ENCODE results near the gene SNAPC1. TPM values are rescaled to one million over a fixed set of nuclear protein-coding genes. Genes with fewer than 3 reads are reported as not detected.
A peak's percentile ranks its signal among the peaks of the same experiment; 100 is the strongest.

SNAPC1 gene
- total RNA-seq, 1 experiment from 2014 or later, result 11.6 TPM

- H3K4me3 ChIP-seq (ENCODE audit: insufficient read depth, low read depth, low read length), result peak within 1 kb of the TSS; percentile 65
- peaks cover 39% of the 10 kb centered on the region for H3K27me3 ChIP-seq (ENCODE audit: control insufficient read depth, insufficient read depth, low read length)
- peak; percentile 86 for DNase-seq
Measured at GRCh38 chr14:61812347-61813095, 50.3 kb downstream of the SNAPC1 start, which contains the start of gene SYT16. TSS of gene SYT16 (plus strand) at chr14:61812703.

GRCh38 chr14:61813096-61813606 is 50.9 kb downstream of the SNAPC1 start:
- peak; percentile 64 for DNase-seq
- no peaks in the 10 kb centered on the region for H3K36me3 ChIP-seq (replicated peaks; ENCODE audit: control insufficient read depth, insufficient read depth, low read length)
- peaks cover 39% of the 10 kb centered on the region for H3K27me3 ChIP-seq (ENCODE audit: control insufficient read depth, insufficient read depth, low read length)
- peak overlapping the region; percentile 65 for H3K4me3 ChIP-seq (ENCODE audit: insufficient read depth, low read depth, low read length)

More at GRCh38 chr14:61812347-61813095, 50.3 kb downstream of the SNAPC1 start, which contains the start of gene SYT16:
- no peaks in the 10 kb centered on the region for H3K36me3 ChIP-seq (replicated peaks; ENCODE audit: control insufficient read depth, insufficient read depth, low read length)

GRCh38 chr14:61822458-61822857 is 60.2 kb downstream of the SNAPC1 start:
- no peak for DNase-seq

GRCh38 chr14:61832783-61833182 is 70.6 kb downstream of the SNAPC1 start:
- no peak overlapping the region for H3K4me3 ChIP-seq (ENCODE audit: insufficient read depth, low read depth, low read length)
- no peaks in the 10 kb centered on the region for H3K36me3 ChIP-seq (replicated peaks; ENCODE audit: control insufficient read depth, insufficient read depth, low read length)
- DNase-seq, result no peak
- H3K27me3 ChIP-seq (ENCODE audit: control insufficient read depth, insufficient read depth, low read length), result no peaks in the 10 kb centered on the region

More at GRCh38 chr14:61822458-61822857, 60.2 kb downstream of the SNAPC1 start:
- no peaks in the 10 kb centered on the region for H3K27me3 ChIP-seq (ENCODE audit: control insufficient read depth, insufficient read depth, low read length)
- no peak overlapping the region for H3K4me3 ChIP-seq (ENCODE audit: insufficient read depth, low read depth, low read length)
- no peaks in the 10 kb centered on the region for H3K36me3 ChIP-seq (replicated peaks; ENCODE audit: control insufficient read depth, insufficient read depth, low read length)

- no peak for DNase-seq
- H3K4me3 ChIP-seq (ENCODE audit: insufficient read depth, low read depth, low read length), result no peak overlapping the region
- H3K27me3 ChIP-seq (ENCODE audit: control insufficient read depth, insufficient read depth, low read length), result no peaks in the 10 kb centered on the region
- H3K36me3 ChIP-seq (replicated peaks; ENCODE audit: control insufficient read depth, insufficient read depth, low read length), result no peaks in the 10 kb centered on the region
Measured at GRCh38 chr14:61836184-61836583, 74.0 kb downstream of the SNAPC1 start.

- DNase-seq, result no peak
- H3K4me3 ChIP-seq (ENCODE audit: insufficient read depth, low read depth, low read length), result no peak overlapping the region
- H3K27me3 ChIP-seq (ENCODE audit: control insufficient read depth, insufficient read depth, low read length), result no peaks in the 10 kb centered on the region
- H3K36me3 ChIP-seq (replicated peaks; ENCODE audit: control insufficient read depth, insufficient read depth, low read length), result no peaks in the 10 kb centered on the region
Measured at GRCh38 chr14:61836807-61837206, 74.6 kb downstream of the SNAPC1 start.

GRCh38 chr14:61837336-61838229 is 75.4 kb downstream of the SNAPC1 start:
- peak; percentile 56 for DNase-seq
- Histone ChIP-seq H3K4me3 (ENCODE audit: insufficient read depth, low read depth, low read length) (no peak overlapping the region), H3K27me3 (ENCODE audit: control insufficient read depth, insufficient read depth, low read length) (no peaks in the 10 kb centered on the region), H3K36me3 (replicated peaks; ENCODE audit: control insufficient read depth, insufficient read depth, low read length) (no peaks in the 10 kb centered on the region)

GRCh38 chr14:61838661-61839245 is 76.5 kb downstream of the SNAPC1 start:
- no peak overlapping the region for H3K4me3 ChIP-seq (ENCODE audit: insufficient read depth, low read depth, low read length)
- DNase-seq, result no peak
- no peaks in the 10 kb centered on the region for H3K36me3 ChIP-seq (replicated peaks; ENCODE audit: control insufficient read depth, insufficient read depth, low read length)
- no peaks in the 10 kb centered on the region for H3K27me3 ChIP-seq (ENCODE audit: control insufficient read depth, insufficient read depth, low read length)

- no peaks in the 10 kb centered on the region for H3K27me3 ChIP-seq (ENCODE audit: control insufficient read depth, insufficient read depth, low read length)
- DNase-seq, result no peak
- H3K4me3 ChIP-seq (ENCODE audit: insufficient read depth, low read depth, low read length), result no peak overlapping the region
- H3K36me3 ChIP-seq (replicated peaks; ENCODE audit: control insufficient read depth, insufficient read depth, low read length), result no peaks in the 10 kb centered on the region
Measured at GRCh38 chr14:61839507-61839906, 77.3 kb downstream of the SNAPC1 start.

- Histone ChIP-seq H3K27me3 (ENCODE audit: control insufficient read depth, insufficient read depth, low read length) (no peaks in the 10 kb centered on the region), H3K4me3 (ENCODE audit: insufficient read depth, low read depth, low read length) (no peak overlapping the region), H3K36me3 (replicated peaks; ENCODE audit: control insufficient read depth, insufficient read depth, low read length) (no peaks in the 10 kb centered on the region)
- no peak for DNase-seq
Measured at GRCh38 chr14:61841145-61841544, 78.9 kb downstream of the SNAPC1 start.

Other genes with a start within 250 kb of the SNAPC1 start
- gene HIF1A, start 66.9 kb upstream of the SNAPC1 start, total RNA-seq (2014; rRNA removed; shearing (Covaris generic)), result 181 and 199 TPM in 2 replicates
- gene SYT16, start 50.3 kb downstream of the SNAPC1 start, total RNA-seq (2014; rRNA removed; shearing (Covaris generic)), result 0.35 and 0.37 TPM in 2 replicates